ENCODE data around the gene SHANK1.

DNA sequence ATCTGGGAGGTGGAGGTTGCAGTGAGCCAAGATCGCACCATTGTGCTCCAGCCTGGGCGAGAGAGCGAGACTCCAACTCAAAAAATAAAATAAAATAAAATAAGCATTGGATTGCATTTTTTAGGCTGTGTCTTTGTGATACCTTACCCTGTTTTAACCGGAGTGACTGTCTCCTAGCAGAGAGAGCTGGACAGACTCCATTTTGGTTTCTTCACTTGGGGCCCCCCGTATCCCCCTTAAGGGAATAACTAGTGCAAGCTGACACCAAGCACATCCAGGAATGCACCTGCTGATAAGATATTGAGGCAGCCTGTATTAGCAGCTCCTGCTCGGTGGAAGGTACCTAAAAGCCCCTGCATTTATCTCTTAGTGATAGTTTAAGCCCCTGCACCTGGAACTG, 29.9 kb upstream of the SHANK1 start:
- no peak for TF ChIP-seq POLR2A (IDR thresholded peaks at IDR 0.05)
- TF ChIP-seq, protein P1, sequence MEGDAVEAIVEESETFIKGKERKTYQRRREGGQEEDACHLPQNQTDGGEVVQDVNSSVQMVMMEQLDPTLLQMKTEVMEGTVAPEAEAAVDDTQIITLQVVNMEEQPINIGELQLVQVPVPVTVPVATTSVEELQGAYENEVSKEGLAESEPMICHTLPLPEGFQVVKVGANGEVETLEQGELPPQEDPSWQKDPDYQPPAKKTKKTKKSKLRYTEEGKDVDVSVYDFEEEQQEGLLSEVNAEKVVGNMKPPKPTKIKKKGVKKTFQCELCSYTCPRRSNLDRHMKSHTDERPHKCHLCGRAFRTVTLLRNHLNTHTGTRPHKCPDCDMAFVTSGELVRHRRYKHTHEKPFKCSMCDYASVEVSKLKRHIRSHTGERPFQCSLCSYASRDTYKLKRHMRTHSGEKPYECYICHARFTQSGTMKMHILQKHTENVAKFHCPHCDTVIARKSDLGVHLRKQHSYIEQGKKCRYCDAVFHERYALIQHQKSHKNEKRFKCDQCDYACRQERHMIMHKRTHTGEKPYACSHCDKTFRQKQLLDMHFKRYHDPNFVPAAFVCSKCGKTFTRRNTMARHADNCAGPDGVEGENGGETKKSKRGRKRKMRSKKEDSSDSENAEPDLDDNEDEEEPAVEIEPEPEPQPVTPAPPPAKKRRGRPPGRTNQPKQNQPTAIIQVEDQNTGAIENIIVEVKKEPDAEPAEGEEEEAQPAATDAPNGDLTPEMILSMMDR (IDR thresholded peaks at IDR 0.05) = no peak
